ENCODE measurements around the gene PCDH9.

DNA sequence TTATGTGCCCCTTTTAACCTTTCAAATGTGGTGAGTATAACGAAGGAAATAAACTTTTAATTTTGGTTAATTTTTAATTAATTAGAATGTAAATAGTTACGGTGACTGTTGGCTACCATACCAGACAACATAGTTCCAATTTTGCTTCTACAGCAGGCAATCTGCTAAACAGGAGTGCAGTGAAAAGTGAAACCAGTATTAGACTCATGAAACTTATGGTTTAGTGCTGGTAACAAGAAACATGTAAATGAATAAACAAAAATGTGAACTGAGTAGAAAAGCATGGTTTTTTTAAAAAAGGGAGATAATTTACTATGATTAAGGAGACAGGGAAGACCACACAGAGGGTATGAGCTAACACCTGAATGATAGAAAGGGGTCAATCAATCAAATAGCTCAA lies 478.4 kb downstream of the PCDH9 start:
- TF ChIP-seq, protein P1, sequence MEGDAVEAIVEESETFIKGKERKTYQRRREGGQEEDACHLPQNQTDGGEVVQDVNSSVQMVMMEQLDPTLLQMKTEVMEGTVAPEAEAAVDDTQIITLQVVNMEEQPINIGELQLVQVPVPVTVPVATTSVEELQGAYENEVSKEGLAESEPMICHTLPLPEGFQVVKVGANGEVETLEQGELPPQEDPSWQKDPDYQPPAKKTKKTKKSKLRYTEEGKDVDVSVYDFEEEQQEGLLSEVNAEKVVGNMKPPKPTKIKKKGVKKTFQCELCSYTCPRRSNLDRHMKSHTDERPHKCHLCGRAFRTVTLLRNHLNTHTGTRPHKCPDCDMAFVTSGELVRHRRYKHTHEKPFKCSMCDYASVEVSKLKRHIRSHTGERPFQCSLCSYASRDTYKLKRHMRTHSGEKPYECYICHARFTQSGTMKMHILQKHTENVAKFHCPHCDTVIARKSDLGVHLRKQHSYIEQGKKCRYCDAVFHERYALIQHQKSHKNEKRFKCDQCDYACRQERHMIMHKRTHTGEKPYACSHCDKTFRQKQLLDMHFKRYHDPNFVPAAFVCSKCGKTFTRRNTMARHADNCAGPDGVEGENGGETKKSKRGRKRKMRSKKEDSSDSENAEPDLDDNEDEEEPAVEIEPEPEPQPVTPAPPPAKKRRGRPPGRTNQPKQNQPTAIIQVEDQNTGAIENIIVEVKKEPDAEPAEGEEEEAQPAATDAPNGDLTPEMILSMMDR (IDR thresholded peaks at IDR 0.05; ENCODE audit: insufficient read depth, low read depth, low read length) = no peak
- no peak for TF ChIP-seq EZH2 (IDR thresholded peaks at IDR 0.05; ENCODE audit: insufficient read depth, low read length)

All from astrocyte (in vitro differentiated cells and primary cell).